ENCODE measurements around the gene SYK. TPM values are rescaled to one million over a fixed set of nuclear protein-coding genes. Genes with fewer than 3 reads are reported as not detected.

The SYK gene
- total RNA-seq, 1 experiment from 2014 or later: 0.28 TPM

DNA sequence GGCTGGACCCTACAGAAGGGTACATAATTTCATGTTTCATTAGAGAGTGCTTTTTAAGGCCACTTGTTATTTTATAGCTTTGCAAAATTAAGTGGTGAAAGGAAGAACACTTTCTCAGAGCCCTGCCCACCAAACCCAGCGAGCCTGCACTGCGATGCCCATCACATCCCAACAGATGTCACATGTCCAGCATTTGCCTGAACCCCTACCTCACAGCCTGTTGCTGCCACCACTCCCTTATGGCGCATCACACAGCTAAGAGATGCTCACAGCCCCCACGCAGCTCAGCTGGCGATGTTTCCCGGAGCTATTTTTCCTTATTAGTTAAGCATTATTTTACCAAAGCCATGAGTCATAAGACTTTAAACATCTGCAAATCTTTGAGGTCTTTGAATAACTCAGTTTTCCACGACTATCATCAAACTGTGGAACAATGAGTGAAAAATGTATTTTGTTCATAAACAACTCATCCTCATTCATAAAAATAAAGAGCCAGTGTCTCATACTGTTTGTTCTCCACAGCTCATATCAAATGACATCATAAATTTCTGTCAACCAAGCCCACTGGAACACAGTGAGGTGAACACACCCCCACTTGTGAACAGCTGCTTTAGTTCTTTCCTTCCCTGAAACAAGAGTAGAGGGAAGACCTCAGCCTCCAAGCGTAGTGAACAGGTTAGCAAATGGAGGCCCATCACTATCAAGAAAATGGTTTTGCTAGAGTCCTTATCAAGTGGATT is 104.9 kb downstream of the SYK start:
- no peak for DNase-seq (ENCODE audit: low read depth, low spot score)
- CTCF ChIA-PET: no interaction called here
- Histone ChIP-seq H3K36me3 (ENCODE audit: control insufficient read depth, insufficient read depth, low read length) (no peaks in the 10 kb centered on the region), H3K27ac (ENCODE audit: low read length) (no peak overlapping the region), H3K27me3 (ENCODE audit: control insufficient read depth, insufficient read depth, low read length) (no peaks in the 10 kb centered on the region), H3K4me3 (ENCODE audit: low read depth in 2 of 2, low read length in 2 of 2) (no peak overlapping the region), H3K4me1 (ENCODE audit: control insufficient read depth, insufficient read depth, low read length) (no peaks in the 10 kb centered on the region), H3K9me3 (ENCODE audit: control insufficient read depth, insufficient read depth, low read depth, low read length) (no peaks in the 10 kb centered on the region)
- ATAC-seq: no peak
- TF ChIP-seq TCF7L2 (IDR thresholded peaks at IDR 0.05; ENCODE audit: low read depth, low read length): no peak
- TF ChIP-seq POLR2AphosphoS5 (IDR thresholded peaks at IDR 0.05; ENCODE audit: low read depth, low read length): no peak
- TF ChIP-seq, protein P1, sequence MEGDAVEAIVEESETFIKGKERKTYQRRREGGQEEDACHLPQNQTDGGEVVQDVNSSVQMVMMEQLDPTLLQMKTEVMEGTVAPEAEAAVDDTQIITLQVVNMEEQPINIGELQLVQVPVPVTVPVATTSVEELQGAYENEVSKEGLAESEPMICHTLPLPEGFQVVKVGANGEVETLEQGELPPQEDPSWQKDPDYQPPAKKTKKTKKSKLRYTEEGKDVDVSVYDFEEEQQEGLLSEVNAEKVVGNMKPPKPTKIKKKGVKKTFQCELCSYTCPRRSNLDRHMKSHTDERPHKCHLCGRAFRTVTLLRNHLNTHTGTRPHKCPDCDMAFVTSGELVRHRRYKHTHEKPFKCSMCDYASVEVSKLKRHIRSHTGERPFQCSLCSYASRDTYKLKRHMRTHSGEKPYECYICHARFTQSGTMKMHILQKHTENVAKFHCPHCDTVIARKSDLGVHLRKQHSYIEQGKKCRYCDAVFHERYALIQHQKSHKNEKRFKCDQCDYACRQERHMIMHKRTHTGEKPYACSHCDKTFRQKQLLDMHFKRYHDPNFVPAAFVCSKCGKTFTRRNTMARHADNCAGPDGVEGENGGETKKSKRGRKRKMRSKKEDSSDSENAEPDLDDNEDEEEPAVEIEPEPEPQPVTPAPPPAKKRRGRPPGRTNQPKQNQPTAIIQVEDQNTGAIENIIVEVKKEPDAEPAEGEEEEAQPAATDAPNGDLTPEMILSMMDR (IDR thresholded peaks at IDR 0.05): no peak
- TF ChIP-seq REST (IDR thresholded peaks at IDR 0.05; ENCODE audit: insufficient read depth in 1 of 2, low read depth in 2 of 2, low read length in 1 of 2): no peak
- TF ChIP-seq SIN3A (IDR thresholded peaks at IDR 0.05; ENCODE audit: borderline replicate concordance, insufficient read depth, low read depth, low read length): no peak
- BruUV-seq (replicated peaks): no TSS peak
- intact Hi-C loops (cut with micrococcal nuclease; ENCODE audit: unreplicated experiment) (no loop called here), in situ Hi-C loops (cut with HindIII; ENCODE audit: low pct_unique_long_range_greater_than_20kb, low sequenced_read_pairs) (no loop called here)
- POLR2A ChIA-PET: no interaction called here

GRCh38 chr9:90907056-90907445 is 105.4 kb downstream of the SYK start:
- in situ Hi-C loops (cut with HindIII; ENCODE audit: low pct_unique_long_range_greater_than_20kb, low sequenced_read_pairs) (no loop called here), intact Hi-C loops (cut with micrococcal nuclease; ENCODE audit: unreplicated experiment) (no loop called here)
- Histone ChIP-seq H3K9me3 (ENCODE audit: control insufficient read depth, insufficient read depth, low read depth, low read length) (no peaks in the 10 kb centered on the region), H3K4me1 (ENCODE audit: control insufficient read depth, insufficient read depth, low read length) (no peaks in the 10 kb centered on the region), H3K27me3 (ENCODE audit: control insufficient read depth, insufficient read depth, low read length) (no peaks in the 10 kb centered on the region), H3K27ac (ENCODE audit: low read length) (no peak overlapping the region), H3K4me3 (ENCODE audit: low read depth in 2 of 2, low read length in 2 of 2) (no peak overlapping the region), H3K36me3 (ENCODE audit: control insufficient read depth, insufficient read depth, low read length) (no peaks in the 10 kb centered on the region)
- no peak for ATAC-seq
- no peak for DNase-seq (ENCODE audit: low read depth, low spot score)
- BruUV-seq (replicated peaks): no TSS peak
- POLR2A ChIA-PET: no interaction called here
- CTCF ChIA-PET: no interaction called here
- TF ChIP-seq, protein P1 (IDR thresholded peaks at IDR 0.05): no peak
- TF ChIP-seq SIN3A (IDR thresholded peaks at IDR 0.05; ENCODE audit: borderline replicate concordance, insufficient read depth, low read depth, low read length) (no peak), POLR2AphosphoS5 (IDR thresholded peaks at IDR 0.05; ENCODE audit: low read depth, low read length) (no peak), TCF7L2 (IDR thresholded peaks at IDR 0.05; ENCODE audit: low read depth, low read length) (no peak), REST (IDR thresholded peaks at IDR 0.05; ENCODE audit: insufficient read depth in 1 of 2, low read depth in 2 of 2, low read length in 1 of 2) (no peak)
